GM12878 (cell line): ENCODE results near the gene CCDC91. TPM values are rescaled to one million over a fixed set of nuclear protein-coding genes. Genes with fewer than 3 reads are reported as not detected.

ENCODE experiments used
- ATAC-seq: fragments of 200-7000 bp; cut with Tn5 transposase; 3 replicates; pipeline ENCODE4 v1.9.1; 2020; ENCODE audit warnings: mild to moderate bottlenecking, moderate library complexity
- BruUV-seq: library from RNA; stranded (reverse); fragments of 400-500 nt; replicated peaks from 2 replicates; lab custom pipeline; 2021; lab: Mats Ljungman, UMichigan
- CTCF ChIA-PET: fragments of 300-600 bp; sonication (Branson Sonifier 250); formaldehyde crosslinking; extraction: SDS; loops from one replicate; lab custom pipeline; 2021; ENCODE audit warnings: inconsistent platforms; lab: Yijun Ruan, JAX
- POLR2A ChIA-PET: fragments of 350-600 bp; formaldehyde crosslinking; extraction: SDS; loops from one replicate; lab custom pipeline; 2021; ENCODE audit warnings: inconsistent platforms; lab: Charles Lee
- RAD21 ChIA-PET: fragments of 300-600 bp; sonication (Branson Sonifier 250); formaldehyde crosslinking; loops from one replicate; lab custom pipeline; 2023; ENCODE audit warnings: antibody characterized with exemption; ENCODE audit not compliant: unreplicated experiment; lab: Charles Lee
- SMC1A ChIA-PET: fragments of 300-600 bp; sonication (Branson Sonifier 250); formaldehyde crosslinking; loops from one replicate; lab custom pipeline; 2023; ENCODE audit not compliant: unreplicated experiment, uncharacterized antibody; lab: Charles Lee
- DNase-seq: peaks from one replicate; pipeline ENCODE4 v3.0.0-alpha.2; 2011; ENCODE audit warnings: low read depth, low spot score
- FAIRE-seq: peaks from 3 replicates; lab custom pipeline; 2011; peaks lifted over from hg19 to GRCh38; lab: Jason Lieb, UNC
- H2AFZ ChIP-seq: 2 replicates; pipeline ENCODE4 v1.6.0; 2011; ENCODE audit warnings: low read depth, low read length, control low read depth; ENCODE audit not compliant: control insufficient read depth
- H3K27ac ChIP-seq: 2 replicates; pipeline ENCODE4 v1.5.1; 2011; ENCODE audit warnings: control low read depth; ENCODE audit not compliant: control insufficient read depth, insufficient read depth
- H3K27me3 ChIP-seq, 2 experiments: replicated peaks in 1 of 2; 2 replicates each; pipeline versions ENCODE4 v1.6.0 to v1.6.1; 2011; ENCODE audit warnings: low read length in 1 of 2; ENCODE audit not compliant: control insufficient read depth in 2 of 2, insufficient read depth in 2 of 2
- H3K36me3 ChIP-seq, 2 experiments: 2 replicates each; pipeline ENCODE4 v1.5.1; 2011; ENCODE audit warnings: low read length in 1 of 2; ENCODE audit not compliant: control insufficient read depth in 2 of 2, insufficient read depth in 2 of 2
- H3K4me1 ChIP-seq: 2 replicates; pipeline ENCODE4 v1.6.1; 2011; ENCODE audit warnings: mild to moderate bottlenecking, low read length, moderate library complexity, mixed read lengths; ENCODE audit not compliant: control insufficient read depth, insufficient read depth
- H3K4me2 ChIP-seq: 2 replicates; pipeline ENCODE4 v1.6.0; 2011; ENCODE audit warnings: control low read depth; ENCODE audit not compliant: control insufficient read depth, insufficient read depth
- H3K4me3 ChIP-seq: fragments of 200-600 bp; sonication (generic); 2 replicates; pipeline ENCODE4 v1.5.1; 2016
- H3K79me2 ChIP-seq: 2 replicates; pipeline ENCODE4 v1.6.0; 2011; ENCODE audit warnings: low read length; ENCODE audit not compliant: control insufficient read depth, insufficient read depth
- H3K9ac ChIP-seq: 2 replicates; pipeline ENCODE4 v1.8.0; 2011; ENCODE audit warnings: low read length, control low read depth, mixed read lengths; ENCODE audit not compliant: control insufficient read depth, insufficient read depth
- H3K9me3 ChIP-seq: replicated peaks from 3 replicates; pipeline ENCODE4 v1.5.1; 2011; ENCODE audit warnings: mild to moderate bottlenecking, low read length; ENCODE audit not compliant: control insufficient read depth, insufficient read depth
- H4K20me1 ChIP-seq: 2 replicates; pipeline ENCODE4 v1.6.0; 2011; ENCODE audit not compliant: control insufficient read depth, insufficient read depth
- EGR1 ChIP-seq, 2 experiments: IDR thresholded peaks; 1 replicate in 1 of 2; 2 replicates in 1 of 2; pipeline ENCODE4 v1.6.1; 2011 to 2012; ENCODE audit warnings: low read depth in 2 of 2, low read length in 2 of 2, borderline replicate concordance in 1 of 2, mild to moderate bottlenecking in 1 of 2, moderate library complexity in 1 of 2
- HDAC2 ChIP-seq: fragments of 200-600 bp; sonication (generic); IDR thresholded peaks from 2 replicates; pipeline ENCODE4 v1.6.1; 2017
- IRF3 ChIP-seq: fragments of 450-650 bp; IDR thresholded peaks from 2 replicates; pipeline ENCODE4 v1.6.1; 2014; ENCODE audit warnings: mild to moderate bottlenecking
- JUNB ChIP-seq: IDR thresholded peaks from 2 replicates; pipeline ENCODE4 v1.6.1; 2016; ENCODE audit warnings: antibody characterized with exemption, mild to moderate bottlenecking
- MTA2 ChIP-seq: fragments of 450-650 bp; IDR thresholded peaks from 2 replicates; pipeline ENCODE4 v1.6.1; 2016; ENCODE audit warnings: low read depth, mild to moderate bottlenecking, moderate library complexity
- NBN ChIP-seq: fragments of 450-650 bp; IDR thresholded peaks from 2 replicates; pipeline ENCODE4 v1.6.1; 2016
- NFYA ChIP-seq: IDR thresholded peaks from 2 replicates; pipeline ENCODE4 v1.6.1; 2011; ENCODE audit warnings: low read depth, mild to moderate bottlenecking, low read length, improper control_type of control experiment, borderline replicate concordance
- PAX5 ChIP-seq: IDR thresholded peaks from 2 replicates; pipeline ENCODE4 v1.6.1; 2011; ENCODE audit warnings: low read depth, low read length, borderline replicate concordance
- PBX3 ChIP-seq: IDR thresholded peaks from 2 replicates; pipeline ENCODE4 v1.6.1; 2011; ENCODE audit warnings: mild to moderate bottlenecking, low read depth, low read length, moderate library complexity; ENCODE audit not compliant: insufficient replicate concordance
- TAF1 ChIP-seq: IDR thresholded peaks from 2 replicates; pipeline ENCODE4 v1.6.1; 2011; ENCODE audit warnings: mild to moderate bottlenecking, low read depth, low read length, borderline replicate concordance
- TCF3 ChIP-seq: IDR thresholded peaks from 2 replicates; pipeline ENCODE4 v1.6.1; 2012; ENCODE audit warnings: low read depth, mild to moderate bottlenecking, low read length, borderline replicate concordance; ENCODE audit not compliant: insufficient read depth
- WGBS: methylation state at CpG from one replicate; pipeline ENCODE4 v1.1.6; 2016; ENCODE audit warnings: low lambda C conversion rate; ENCODE audit not compliant: insufficient replicate concordance, insufficient coverage; ENCODE audit errors: missing lambda C conversion rate; 5-methylcytosine and 5-hydroxymethylcytosine counted together
- in situ Hi-C: fragments of 300-500 bp; cut with MboI; formaldehyde crosslinking; loops from 9 replicates; pipeline ENCODE4 v1.14.3; 2018; ENCODE audit warnings: mixed read lengths
- intact Hi-C: fragments of 100-400 bp; cut with micrococcal nuclease; formaldehyde crosslinking; loops from one replicate; pipeline ENCODE4 v1.14.2; 2022; ENCODE audit not compliant: unreplicated experiment
- polyA plus RNA-seq, 11 experiments: library from polyadenylated mRNA; depleted of rRNA in 4 of 11; unstranded in 6 of 11; stranded (reverse) in 5 of 11; fragments of >200 nt; fragmentation: Nextera tagmentation in 4 of 11; fragmentation: Illumina TruSeq in 1 of 11; extraction: Ambion mirVana in 4 of 11; extraction: Trizol in 1 of 11; gene quantifications; 1 replicate in 1 of 11; 2 replicates in 10 of 11; pipeline versions ENCODE4 v1.2.1 to v1.2.3, GENCODE V29; 2011 to 2016; ENCODE audit warnings: inconsistent platforms in 2 of 11, missing spikeins in 2 of 11, low read depth in 1 of 11
- total RNA-seq, 4 experiments: library from RNA; depleted of rRNA in 3 of 4; stranded (reverse); fragments of >200 nt in 3 of 4; fragmentation: Illumina TruSeq in 1 of 4; extraction: Trizol in 1 of 4; gene quantifications; 2 replicates each; pipeline versions ENCODE4 v1.2.1 to v1.2.3, GENCODE V29; 2013 to 2021
- TF ChIP-seq, protein P1 (sequence below): fragments of 450-650 bp; IDR thresholded peaks from 2 replicates; pipeline ENCODE4 v1.6.1; 2018; ENCODE audit warnings: borderline replicate concordance, mild to moderate bottlenecking; ENCODE audit not compliant: partially characterized antibody

The CCDC91 gene
- total and polyA plus RNA-seq, 10 of the 15 experiments (the other 5 are each of a cell fraction or from before 2014, with no cell fraction given), result 6.1 to 24.9 (median 16.5) TPM

DNA sequence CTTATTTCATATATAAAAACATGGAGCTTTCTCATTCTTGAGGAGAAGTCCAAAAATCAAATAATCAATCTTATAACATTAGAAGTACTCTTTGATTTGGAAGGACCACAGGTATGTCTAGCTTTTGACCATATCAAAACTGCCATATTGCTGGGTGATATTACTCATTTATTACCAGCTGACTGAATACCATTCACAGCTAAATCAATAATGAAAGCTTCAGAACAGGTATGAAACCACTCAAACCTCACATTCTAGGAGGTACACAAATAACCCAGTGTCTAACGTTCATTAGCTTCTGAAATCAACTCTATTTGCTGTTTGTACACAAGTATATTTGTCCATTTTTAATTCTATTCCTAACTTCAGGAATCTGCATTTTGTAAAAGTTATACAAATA is 16.8 kb upstream of the CCDC91 start:
- SMC1A ChIA-PET, result interaction anchor here (0.6 to 1.6 kb wide), 3 partner anchors 12 to 1290 kb away, joined by 3 to 6 read pairs (median 4); no protein-coding TSS in a partner anchor
- CTCF ChIA-PET, result interaction anchor here (0.7 to 1.0 kb wide), 5 partner anchors 17 to 216 kb away, joined by 3 read pairs; partner anchors contain the start of gene CCDC91
- DNase-seq (no peak), FAIRE-seq (no peak), ATAC-seq (peak; percentile 43; the same call in 2 of the 3 replicates)
- H3K79me2 ChIP-seq, result no peaks in the 10 kb centered on the region
- RAD21 ChIA-PET, result interaction anchor here (0.6 kb wide), 1 partner anchor 64 kb away, joined by 3 read pairs; no protein-coding TSS in a partner anchor
- in situ Hi-C loops (no loop called here), intact Hi-C loops (no loop called here)
- no peak overlapping the region for H3K9ac ChIP-seq
- POLR2A ChIA-PET, result no interaction called here
- H3K36me3 ChIP-seq, result no peaks in the 10 kb centered on the region
- no peaks in the 10 kb centered on the region for H4K20me1 ChIP-seq
- no peak for TF ChIP-seq JUNB
- TF ChIP-seq TAF1, result no peak
- TF ChIP-seq TCF3, result no peak
- TF ChIP-seq PBX3, result no peak
- no peaks in the 10 kb centered on the region for H3K27me3 ChIP-seq
- WGBS, result 17% methylated on average over 1 of the region's 1 CpG
- no peak overlapping the region for H2AFZ ChIP-seq
- BruUV-seq, result no TSS peak
- H3K4me3 ChIP-seq, result no peak overlapping the region
- no peak overlapping the region for H3K4me2 ChIP-seq
- H3K27ac ChIP-seq, result no peak overlapping the region
- no peaks in the 10 kb centered on the region for H3K4me1 ChIP-seq
- no peaks in the 10 kb centered on the region for H3K9me3 ChIP-seq

DNA sequence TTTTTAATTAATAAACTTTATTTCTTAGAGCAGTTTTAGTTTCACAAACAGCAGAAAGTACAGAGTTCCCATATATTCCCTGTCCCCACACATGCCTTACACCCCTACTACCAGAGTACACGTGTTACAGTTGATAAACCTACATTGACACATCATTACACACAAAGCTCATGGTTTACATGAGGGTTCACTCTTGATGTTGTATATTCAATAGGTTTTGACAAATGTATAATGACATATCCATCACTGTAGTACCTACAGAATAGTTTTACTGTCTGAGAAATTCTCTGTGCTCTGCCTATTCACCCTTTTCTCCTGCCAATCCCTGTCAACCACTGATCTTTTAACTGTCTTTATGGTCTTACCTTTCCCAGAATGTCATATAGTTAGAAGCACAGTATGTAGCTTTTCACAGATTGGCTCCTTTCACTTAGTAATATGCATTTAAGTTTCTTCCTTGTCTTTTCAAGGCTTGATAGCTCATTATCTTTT is 15.1 kb upstream of the CCDC91 start:
- 45% methylated on average over 1 of the region's 1 CpG for WGBS
- in situ Hi-C loops (no loop called here), intact Hi-C loops (no loop called here)
- no peak overlapping the region for H3K27ac ChIP-seq
- no peak overlapping the region for H3K4me2 ChIP-seq
- no peak for FAIRE-seq
- ChIA-PET RAD21 (no interaction called here), POLR2A (interaction anchor here (0.6 kb wide), 1 partner anchor 98 kb away, joined by 4 read pairs; no protein-coding TSS in a partner anchor), CTCF (interaction anchor here (1.2 kb wide), 1 partner anchor 251 kb away, joined by 3 read pairs; no protein-coding TSS in a partner anchor), SMC1A (no interaction called here)
- no peak overlapping the region for H3K9ac ChIP-seq
- H3K27me3 ChIP-seq, result no peaks in the 10 kb centered on the region
- H3K79me2 ChIP-seq, result no peaks in the 10 kb centered on the region
- no peaks in the 10 kb centered on the region for H4K20me1 ChIP-seq
- no TSS peak for BruUV-seq
- H3K36me3 ChIP-seq, result no peaks in the 10 kb centered on the region
- H3K4me1 ChIP-seq, result no peaks in the 10 kb centered on the region
- no peak for DNase-seq
- ATAC-seq, result no peak
- no peaks in the 10 kb centered on the region for H3K9me3 ChIP-seq
- no peak overlapping the region for H2AFZ ChIP-seq
- no peak overlapping the region for H3K4me3 ChIP-seq
- TF ChIP-seq NBN (no peak), PAX5 (no peak), NFYA (no peak), MTA2 (no peak), HDAC2 (no peak), IRF3 (no peak), EGR1 (IDR thresholded peaks at IDR 0.05; ENCODE audit: borderline replicate concordance in 1 of 2, low read depth in 2 of 2, low read length in 2 of 2) (no peak)
- TF ChIP-seq, protein P1, sequence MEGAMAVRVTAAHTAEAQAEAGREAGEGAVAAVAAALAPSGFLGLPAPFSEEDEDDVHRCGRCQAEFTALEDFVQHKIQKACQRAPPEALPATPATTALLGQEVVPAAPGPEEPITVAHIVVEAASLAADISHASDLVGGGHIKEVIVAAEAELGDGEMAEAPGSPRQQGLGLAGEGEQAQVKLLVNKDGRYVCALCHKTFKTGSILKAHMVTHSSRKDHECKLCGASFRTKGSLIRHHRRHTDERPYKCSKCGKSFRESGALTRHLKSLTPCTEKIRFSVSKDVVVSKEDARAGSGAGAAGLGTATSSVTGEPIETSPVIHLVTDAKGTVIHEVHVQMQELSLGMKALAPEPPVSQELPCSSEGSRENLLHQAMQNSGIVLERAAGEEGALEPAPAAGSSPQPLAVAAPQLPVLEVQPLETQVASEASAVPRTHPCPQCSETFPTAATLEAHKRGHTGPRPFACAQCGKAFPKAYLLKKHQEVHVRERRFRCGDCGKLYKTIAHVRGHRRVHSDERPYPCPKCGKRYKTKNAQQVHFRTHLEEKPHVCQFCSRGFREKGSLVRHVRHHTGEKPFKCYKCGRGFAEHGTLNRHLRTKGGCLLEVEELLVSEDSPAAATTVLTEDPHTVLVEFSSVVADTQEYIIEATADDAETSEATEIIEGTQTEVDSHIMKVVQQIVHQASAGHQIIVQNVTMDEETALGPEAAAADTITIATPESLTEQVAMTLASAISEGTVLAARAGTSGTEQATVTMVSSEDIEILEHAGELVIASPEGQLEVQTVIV, result no peak
